Neural progenitor cell (in vitro differentiated cells): ENCODE results near the gene TBCA. TPM values are rescaled to one million over a fixed set of nuclear protein-coding genes. Genes with fewer than 3 reads are reported as not detected.
A peak's percentile ranks its signal among the peaks of the same experiment; 100 is the strongest.

ENCODE experiments used
- DNase-seq: peaks from one replicate; pipeline ENCODE4 v3.0.0-alpha.2; 2016; ENCODE audit warnings: low spot score
- H2AFZ ChIP-seq: fragments of 200-600 bp; sonication (generic); replicated peaks from 2 replicates; pipeline ENCODE4 v1.6.1; 2016; ENCODE audit warnings: antibody characterized with exemption
- H3F3A ChIP-seq: fragments of 200-600 bp; sonication (generic); 2 replicates; pipeline ENCODE4 v1.6.1; 2016; ENCODE audit warnings: antibody characterized with exemption, low read depth
- H3K27ac ChIP-seq: fragments of 200-600 bp; sonication (generic); 2 replicates; pipeline ENCODE4 v1.5.1; 2016; ENCODE audit warnings: mild to moderate bottlenecking
- H3K27me3 ChIP-seq: fragments of 200-600 bp; sonication (generic); 2 replicates; pipeline ENCODE4 v1.6.1; 2016; ENCODE audit warnings: mild to moderate bottlenecking, moderate library complexity
- H3K36me3 ChIP-seq: fragments of 200-600 bp; sonication (generic); 2 replicates; pipeline ENCODE4 v1.5.1; 2016
- H3K4me1 ChIP-seq: fragments of 200-600 bp; sonication (generic); 2 replicates; pipeline ENCODE4 v1.6.1; 2016; ENCODE audit warnings: mixed run types
- H3K4me2 ChIP-seq: fragments of 200-600 bp; sonication (generic); 2 replicates; pipeline ENCODE4 v1.6.1; 2016
- H3K4me3 ChIP-seq: fragments of 200-600 bp; sonication (generic); 2 replicates; pipeline ENCODE4 v1.5.1; 2016
- H3K79me2 ChIP-seq: fragments of 200-600 bp; sonication (generic); 2 replicates; pipeline ENCODE4 v1.6.1; 2016; ENCODE audit warnings: low read depth
- H3K9ac ChIP-seq: fragments of 200-600 bp; sonication (generic); 2 replicates; pipeline ENCODE4 v1.6.1; 2016
- H3K9me3 ChIP-seq: fragments of 200-600 bp; sonication (generic); 2 replicates; pipeline ENCODE4 v1.5.1; 2016; ENCODE audit warnings: low read depth
- H4K20me1 ChIP-seq: fragments of 200-600 bp; sonication (generic); 2 replicates; pipeline ENCODE4 v1.6.1; 2016; ENCODE audit warnings: low read depth
- H3K27ac Mint-ChIP-seq: 3 replicates; pipeline ENCODE4 v1.8.0; 2021; ENCODE audit warnings: mixed read lengths
- H3K27me3 Mint-ChIP-seq: 2 replicates; pipeline ENCODE4 v1.8.0; 2022; ENCODE audit warnings: low read depth, mild to moderate bottlenecking, inconsistent platforms, moderate library complexity, mixed read lengths; ENCODE audit not compliant: insufficient read depth
- H3K36me3 Mint-ChIP-seq: 3 replicates; pipeline ENCODE4 v1.8.0; 2021; ENCODE audit warnings: mixed read lengths
- H3K4me1 Mint-ChIP-seq: 3 replicates; pipeline ENCODE4 v1.8.0; 2021; ENCODE audit warnings: mixed read lengths
- H3K4me3 Mint-ChIP-seq: 3 replicates; pipeline ENCODE4 v1.8.0; 2021; ENCODE audit warnings: mild to moderate bottlenecking, moderate library complexity, mixed read lengths
- H3K9me3 Mint-ChIP-seq: 3 replicates; pipeline ENCODE4 v1.8.0; 2020; ENCODE audit warnings: mixed read lengths
- EZH2 ChIP-seq: fragments of 200-600 bp; sonication (generic); IDR thresholded peaks from 2 replicates; pipeline ENCODE4 v1.6.1; 2017; ENCODE audit warnings: antibody characterized with exemption, mild to moderate bottlenecking, moderate library complexity
- EZH2phosphoT487 ChIP-seq: fragments of 200-600 bp; sonication (generic); IDR thresholded peaks from 2 replicates; pipeline ENCODE4 v1.6.1; 2017; ENCODE audit warnings: antibody characterized with exemption
- total RNA-seq: library from RNA; depleted of rRNA; stranded (reverse); fragments of >200 nt; gene quantifications from 2 replicates; pipeline ENCODE4 v1.2.3, GENCODE V29; 2015; ENCODE audit warnings: low replicate concordance
- TF ChIP-seq, protein P1 (sequence below): fragments of 200-600 bp; sonication (generic); IDR thresholded peaks from 2 replicates; pipeline ENCODE4 v1.5.1; 2017; ENCODE audit warnings: antibody characterized with exemption, mild to moderate bottlenecking

Gene TBCA
- total RNA-seq, 1 donor from 2014 or later = 270 TPM

DNA sequence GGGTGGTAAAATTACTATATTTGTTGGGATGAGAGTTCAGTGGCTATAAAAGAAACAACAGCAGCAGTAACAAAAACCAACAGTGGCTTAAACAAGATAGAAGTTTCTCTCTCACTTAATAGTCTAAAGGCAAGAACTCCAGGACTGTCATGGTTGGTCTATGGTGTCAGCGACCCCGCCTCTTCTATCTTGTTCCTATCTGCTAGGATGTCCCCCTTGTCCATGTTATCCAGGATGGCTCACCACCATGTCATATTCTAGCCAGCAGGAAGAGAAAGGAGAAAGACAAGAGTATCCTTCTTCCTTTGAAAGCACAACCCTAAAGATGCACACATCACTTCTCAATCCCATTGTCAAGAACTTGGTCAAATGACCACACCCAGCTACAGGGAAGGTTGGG lies 126.4 kb downstream of the TBCA start:
- Mint-ChIP-seq H3K27ac (no peak overlapping the region), H3K4me1 (peaks cover 9% of the 10 kb centered on the region), H3K4me3 (no peak overlapping the region), H3K36me3 (no peaks in the 10 kb centered on the region), H3K9me3 (peaks cover 5% of the 10 kb centered on the region), H3K27me3 (peaks cover 72% of the 10 kb centered on the region)
- no peak for TF ChIP-seq EZH2
- no peak for TF ChIP-seq EZH2phosphoT487
- TF ChIP-seq, protein P1, sequence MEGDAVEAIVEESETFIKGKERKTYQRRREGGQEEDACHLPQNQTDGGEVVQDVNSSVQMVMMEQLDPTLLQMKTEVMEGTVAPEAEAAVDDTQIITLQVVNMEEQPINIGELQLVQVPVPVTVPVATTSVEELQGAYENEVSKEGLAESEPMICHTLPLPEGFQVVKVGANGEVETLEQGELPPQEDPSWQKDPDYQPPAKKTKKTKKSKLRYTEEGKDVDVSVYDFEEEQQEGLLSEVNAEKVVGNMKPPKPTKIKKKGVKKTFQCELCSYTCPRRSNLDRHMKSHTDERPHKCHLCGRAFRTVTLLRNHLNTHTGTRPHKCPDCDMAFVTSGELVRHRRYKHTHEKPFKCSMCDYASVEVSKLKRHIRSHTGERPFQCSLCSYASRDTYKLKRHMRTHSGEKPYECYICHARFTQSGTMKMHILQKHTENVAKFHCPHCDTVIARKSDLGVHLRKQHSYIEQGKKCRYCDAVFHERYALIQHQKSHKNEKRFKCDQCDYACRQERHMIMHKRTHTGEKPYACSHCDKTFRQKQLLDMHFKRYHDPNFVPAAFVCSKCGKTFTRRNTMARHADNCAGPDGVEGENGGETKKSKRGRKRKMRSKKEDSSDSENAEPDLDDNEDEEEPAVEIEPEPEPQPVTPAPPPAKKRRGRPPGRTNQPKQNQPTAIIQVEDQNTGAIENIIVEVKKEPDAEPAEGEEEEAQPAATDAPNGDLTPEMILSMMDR = no peak
- Histone ChIP-seq H3K27me3 (peaks cover 100% of the 10 kb centered on the region), H3F3A (peaks cover 21% of the 10 kb centered on the region), H2AFZ (no peak overlapping the region), H3K4me1 (peaks cover 15% of the 10 kb centered on the region), H3K9ac (no peak overlapping the region), H3K27ac (no peak overlapping the region), H3K4me3 (no peak overlapping the region), H3K9me3 (no peaks in the 10 kb centered on the region), H4K20me1 (peaks cover 11% of the 10 kb centered on the region), H3K4me2 (no peak overlapping the region), H3K36me3 (no peaks in the 10 kb centered on the region), H3K79me2 (no peaks in the 10 kb centered on the region)
- DNase-seq = no peak

DNA sequence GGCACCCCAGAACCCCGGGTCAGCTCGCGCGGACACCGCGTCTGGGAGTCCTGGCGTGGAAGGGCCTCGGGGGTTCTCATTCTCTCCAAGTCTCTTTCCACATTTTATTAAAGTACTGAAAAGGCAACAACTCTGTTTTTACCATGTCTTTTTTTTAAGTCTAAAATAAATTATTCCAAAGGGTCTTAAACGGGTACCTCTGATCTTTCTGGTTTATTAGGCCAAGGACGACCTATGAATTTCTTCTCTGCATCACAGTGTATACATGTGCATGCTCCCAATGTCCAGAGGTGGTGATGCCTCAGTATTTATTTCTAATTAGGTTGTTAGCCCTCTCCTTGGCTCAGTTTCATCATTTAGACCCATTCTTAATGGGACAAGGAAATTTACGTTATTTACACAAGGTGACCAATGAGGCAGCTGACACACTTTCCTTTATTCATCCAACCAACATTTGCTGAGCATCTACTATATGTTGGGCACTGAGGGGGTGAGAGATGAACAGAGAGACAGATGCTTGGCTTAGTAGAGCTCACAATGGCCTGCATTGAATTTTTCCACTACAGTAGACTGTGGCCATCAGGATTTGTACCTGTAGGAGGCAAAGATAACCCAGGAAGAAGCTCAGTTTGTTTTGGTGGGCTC lies 130.0 kb downstream of the TBCA start:
- Mint-ChIP-seq H3K27me3 (peaks cover 91% of the 10 kb centered on the region), H3K9me3 (peaks cover 5% of the 10 kb centered on the region), H3K27ac (no peak overlapping the region), H3K4me3 (peak overlapping the region; percentile 27), H3K4me1 (peaks cover 22% of the 10 kb centered on the region), H3K36me3 (no peaks in the 10 kb centered on the region)
- H2AFZ ChIP-seq = no peak overlapping the region
- DNase-seq = no peak
- peaks cover 45% of the 10 kb centered on the region for H3K4me1 ChIP-seq
- H3K9ac ChIP-seq = no peak overlapping the region
- no peaks in the 10 kb centered on the region for H3K9me3 ChIP-seq
- H3K4me3 ChIP-seq = peak overlapping the region; percentile 44
- peak; percentile 18 for TF ChIP-seq EZH2phosphoT487
- TF ChIP-seq, protein P1 = no peak
- peak; percentile 6 for TF ChIP-seq EZH2
- peaks cover 48% of the 10 kb centered on the region for H4K20me1 ChIP-seq
- peaks cover 47% of the 10 kb centered on the region for H3F3A ChIP-seq
- no peak overlapping the region for H3K27ac ChIP-seq
- H3K79me2 ChIP-seq = no peaks in the 10 kb centered on the region
- H3K36me3 ChIP-seq = no peaks in the 10 kb centered on the region
- H3K27me3 ChIP-seq = peaks cover 100% of the 10 kb centered on the region
- peak overlapping the region; percentile 93 for H3K4me2 ChIP-seq

DNA sequence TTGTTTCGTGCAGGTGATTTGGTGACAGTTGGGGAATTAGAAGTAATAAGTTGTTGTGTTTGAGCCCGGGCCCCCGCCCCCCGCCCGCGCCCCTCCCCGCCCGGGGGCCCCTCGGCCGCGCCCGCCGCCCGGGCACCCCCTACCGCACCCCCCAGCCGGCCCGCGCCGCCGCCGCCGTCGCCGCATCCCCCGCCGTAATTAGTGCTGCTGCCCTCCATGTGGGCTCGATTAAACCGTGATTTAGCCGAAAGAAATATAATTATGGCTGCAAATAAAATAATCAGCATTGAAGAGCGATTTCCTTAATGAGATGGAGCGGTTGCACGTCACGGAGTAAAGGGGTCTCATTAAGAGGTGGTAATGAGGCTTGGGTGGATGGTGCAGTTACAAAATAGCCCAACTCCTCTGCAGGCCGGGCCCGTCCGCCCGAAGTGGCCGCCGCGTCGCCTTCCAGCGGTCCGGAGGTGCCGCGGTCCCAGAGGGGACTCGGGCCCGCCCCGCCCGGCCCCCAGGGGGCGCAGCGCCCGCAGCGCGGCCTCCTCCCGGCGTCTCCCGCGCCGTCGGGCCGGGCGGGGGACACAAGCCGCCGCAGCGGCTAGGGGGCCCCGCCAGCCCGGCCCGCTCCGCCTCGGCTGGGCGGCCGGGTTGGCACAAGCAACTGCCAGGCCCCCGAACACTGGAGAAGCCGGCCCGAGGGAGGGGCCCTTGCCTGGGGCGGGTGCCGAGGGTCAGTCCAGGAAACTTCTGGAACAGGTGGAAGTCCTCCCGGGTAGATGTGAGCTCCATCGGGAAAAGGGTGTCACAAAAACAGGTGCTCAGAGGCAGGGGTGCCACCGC lies 130.8 kb downstream of the TBCA start:
- Histone ChIP-seq H3K9ac (no peak overlapping the region), H3K27me3 (peaks cover 100% of the 10 kb centered on the region), H3K4me3 (peak overlapping the region; percentile 44), H3K4me1 (peaks cover 51% of the 10 kb centered on the region), H4K20me1 (peaks cover 55% of the 10 kb centered on the region), H3K27ac (no peak overlapping the region), H3F3A (peaks cover 51% of the 10 kb centered on the region), H2AFZ (no peak overlapping the region), H3K4me2 (peak overlapping the region; percentile 93), H3K79me2 (no peaks in the 10 kb centered on the region), H3K36me3 (no peaks in the 10 kb centered on the region), H3K9me3 (no peaks in the 10 kb centered on the region)
- Mint-ChIP-seq H3K4me3 (peak overlapping the region; percentile 27), H3K4me1 (peaks cover 28% of the 10 kb centered on the region), H3K27me3 (peaks cover 92% of the 10 kb centered on the region), H3K27ac (no peak overlapping the region), H3K9me3 (peaks cover 5% of the 10 kb centered on the region), H3K36me3 (no peaks in the 10 kb centered on the region)
- peak; percentile 87 for TF ChIP-seq EZH2
- TF ChIP-seq EZH2phosphoT487 = peak; percentile 49
- TF ChIP-seq, protein P1 = peak; percentile 56
- DNase-seq = peak; percentile 88
